ENCODE measurements around the gene LRRC66.

LRRC66 gene

DNA sequence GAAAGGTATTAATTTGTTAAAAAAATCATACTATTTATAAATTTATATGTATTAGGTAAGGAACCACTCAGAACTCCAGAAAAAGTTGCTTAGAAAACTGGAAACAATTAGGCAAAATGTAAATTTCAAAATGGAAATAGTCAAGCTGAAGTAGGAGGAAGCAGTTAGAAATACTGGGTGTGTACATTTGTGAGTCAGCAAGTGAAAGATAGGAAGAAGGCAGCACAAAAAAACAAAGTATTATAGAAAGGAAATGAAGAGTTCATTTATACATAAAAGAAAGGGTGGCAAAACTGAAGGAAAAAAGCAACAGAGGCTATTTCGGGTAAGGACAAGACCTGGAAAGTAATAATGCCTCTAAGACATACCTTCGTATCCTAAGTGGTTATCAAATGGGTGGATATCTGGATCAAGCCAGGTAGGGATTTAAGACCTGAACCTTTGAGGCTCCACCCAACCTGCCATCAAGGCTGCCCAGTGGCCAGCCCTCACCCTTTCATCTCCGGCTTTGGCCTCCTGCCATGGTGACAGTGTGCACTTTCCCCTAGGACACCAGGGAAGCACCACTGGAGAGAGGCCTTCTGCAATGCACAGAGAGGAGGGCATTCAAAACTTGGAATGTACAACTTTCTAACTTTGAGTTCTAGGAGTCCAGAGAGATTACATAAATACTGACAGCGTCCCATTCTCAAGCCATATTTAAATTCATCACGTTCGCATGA, at the start of gene LRRC66:
Gene LRRC66, minus strand, starts transcription at position 428 of the 722 bp plus-strand sequence. CDS start 2,750 bp downstream, outside the sequence.
- no peak for DNase-seq (ENCODE audit: low spot score)

GRCh38 chr4:52069571-52069970, 49.4 kb upstream of the LRRC66 start:
- no peak for DNase-seq (ENCODE audit: low spot score)

DNA sequence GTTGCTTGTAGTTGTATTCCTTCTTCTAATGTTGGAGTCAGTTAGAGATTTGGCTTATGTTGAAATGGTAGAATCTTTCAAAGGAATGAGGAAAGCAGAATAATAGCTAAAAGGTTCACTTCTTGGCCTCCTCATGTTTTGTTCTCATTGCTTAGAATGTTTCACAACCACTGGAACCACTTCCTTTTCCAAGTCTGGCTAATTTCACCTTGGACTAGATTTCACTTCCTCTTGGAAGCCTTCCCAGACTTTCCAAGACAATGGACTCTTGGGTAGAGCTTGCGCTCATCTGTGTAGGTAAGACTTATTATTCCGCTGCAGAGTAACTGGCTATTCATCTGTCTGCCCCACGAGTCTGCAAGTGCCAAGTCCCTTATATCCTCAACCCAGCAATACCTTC, 39.2 kb upstream of the LRRC66 start:
- peak; percentile 43 for DNase-seq (ENCODE audit: low spot score)

- DNase-seq (ENCODE audit: low spot score): no peak
Observed at GRCh38 chr4:52058275-52058674, 38.1 kb upstream of the LRRC66 start.

GRCh38 chr4:52057196-52057595, 37.0 kb upstream of the LRRC66 start:
- no peak for DNase-seq (ENCODE audit: low spot score)

- DNase-seq (ENCODE audit: low spot score): no peak
Observed at GRCh38 chr4:52054254-52054653, 34.1 kb upstream of the LRRC66 start.

DNA sequence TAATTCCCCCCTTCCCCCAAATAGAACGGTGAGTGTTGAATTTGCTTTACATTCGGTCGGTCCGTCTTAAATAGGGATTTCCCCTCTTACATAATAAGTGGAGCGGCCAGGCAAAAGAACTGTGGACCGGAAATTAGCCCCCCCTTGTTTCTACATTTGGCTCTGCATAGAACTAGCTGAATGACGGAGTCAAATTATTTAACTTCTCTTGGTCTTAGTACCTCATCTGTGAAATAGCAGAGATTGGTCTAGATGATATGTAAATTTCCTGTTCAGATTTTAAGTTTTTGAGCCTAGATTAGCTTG, 32.3 kb upstream of the LRRC66 start:
- DNase-seq (ENCODE audit: low spot score): no peak

DNA sequence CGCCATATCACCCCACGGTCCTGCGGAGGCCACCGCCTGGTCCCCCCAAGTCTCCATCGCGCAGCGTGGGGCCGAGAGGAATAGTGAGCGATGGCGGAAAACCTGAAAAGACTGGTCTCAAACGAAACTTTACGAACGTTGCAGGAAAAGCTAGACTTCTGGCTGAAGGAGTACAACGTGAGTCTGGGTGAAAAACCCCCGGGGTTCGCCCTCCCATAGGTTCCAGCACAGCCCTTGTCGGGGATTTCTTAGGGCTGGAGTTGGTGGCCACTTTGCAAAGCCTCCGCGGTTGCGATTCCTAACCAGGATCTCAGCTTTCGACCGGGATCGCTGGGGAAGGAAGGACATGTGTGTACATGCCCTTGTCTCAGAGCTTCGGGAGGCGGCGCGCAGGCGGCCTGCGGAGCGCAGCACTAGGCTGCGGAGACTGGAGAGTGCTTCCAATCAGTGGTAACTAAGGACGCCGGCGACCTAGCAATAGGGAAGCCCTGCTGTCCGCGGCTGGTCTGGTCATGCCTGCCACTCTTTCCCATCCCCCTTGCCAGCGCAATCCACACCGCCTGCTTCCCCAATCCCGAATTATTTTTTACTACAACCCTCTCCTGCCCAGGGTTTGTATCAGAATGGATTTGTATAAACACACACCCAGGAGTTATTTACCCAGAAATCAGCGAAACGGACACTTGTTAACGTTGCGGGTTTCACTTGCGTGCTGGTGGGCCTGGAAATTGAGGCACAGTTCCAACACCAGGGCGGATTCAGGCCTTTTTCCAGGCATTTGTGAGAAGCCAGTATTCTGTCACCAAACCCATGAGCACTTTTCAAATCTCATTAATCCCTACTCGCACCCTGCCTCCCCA, 31.7 kb upstream of the LRRC66 start:
- DNase-seq (ENCODE audit: low spot score): peak; percentile 62

GRCh38 chr4:52051213-52051614, 31.1 kb upstream of the LRRC66 start, which contains the start of gene SPATA18:
TSS of gene SPATA18 (plus strand) at chr4:52051304. CDS start at chr4:52051705, 401 bp downstream.
- no peak for DNase-seq (ENCODE audit: low spot score)

DNA sequence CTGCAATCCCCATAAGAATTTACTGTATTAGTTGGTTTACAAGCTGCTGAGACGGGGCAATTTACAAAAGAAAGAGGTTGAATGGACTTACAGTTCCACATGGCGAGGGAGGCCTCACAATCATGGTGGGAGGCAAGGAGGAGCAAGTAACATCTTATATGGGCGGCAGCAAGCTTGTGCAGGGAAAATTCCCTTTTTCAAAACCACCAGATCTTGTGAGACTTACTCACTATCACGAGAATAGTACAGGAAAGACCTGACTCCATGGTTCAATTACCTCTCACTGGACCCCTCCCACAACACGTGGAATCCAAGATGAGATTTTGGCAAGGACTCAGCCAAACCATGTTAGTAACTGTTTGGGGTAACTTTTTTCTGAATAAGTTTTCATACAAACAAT, 29.1 kb upstream of the LRRC66 start:
- no peak for DNase-seq (ENCODE audit: low spot score)

DNA sequence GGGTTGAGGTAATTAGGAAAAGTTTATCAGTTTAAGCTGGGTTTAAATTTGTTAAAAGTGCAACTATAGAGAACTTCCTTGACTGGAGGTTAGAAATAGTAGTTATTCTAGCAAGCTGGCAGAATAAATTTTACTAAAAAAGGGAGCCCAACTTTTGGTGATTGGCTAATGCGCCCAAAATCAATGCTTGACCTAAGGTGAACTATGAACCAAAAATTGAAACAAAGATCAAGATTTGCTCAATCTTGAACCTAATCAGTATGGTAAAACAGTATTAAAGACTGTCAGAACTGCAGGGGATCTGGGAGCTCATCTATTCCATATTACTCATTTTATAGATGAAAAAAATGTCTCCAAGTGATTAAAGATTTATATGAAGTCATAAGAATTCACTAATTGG, 24.9 kb upstream of the LRRC66 start:
- DNase-seq (ENCODE audit: low spot score): no peak

DNA sequence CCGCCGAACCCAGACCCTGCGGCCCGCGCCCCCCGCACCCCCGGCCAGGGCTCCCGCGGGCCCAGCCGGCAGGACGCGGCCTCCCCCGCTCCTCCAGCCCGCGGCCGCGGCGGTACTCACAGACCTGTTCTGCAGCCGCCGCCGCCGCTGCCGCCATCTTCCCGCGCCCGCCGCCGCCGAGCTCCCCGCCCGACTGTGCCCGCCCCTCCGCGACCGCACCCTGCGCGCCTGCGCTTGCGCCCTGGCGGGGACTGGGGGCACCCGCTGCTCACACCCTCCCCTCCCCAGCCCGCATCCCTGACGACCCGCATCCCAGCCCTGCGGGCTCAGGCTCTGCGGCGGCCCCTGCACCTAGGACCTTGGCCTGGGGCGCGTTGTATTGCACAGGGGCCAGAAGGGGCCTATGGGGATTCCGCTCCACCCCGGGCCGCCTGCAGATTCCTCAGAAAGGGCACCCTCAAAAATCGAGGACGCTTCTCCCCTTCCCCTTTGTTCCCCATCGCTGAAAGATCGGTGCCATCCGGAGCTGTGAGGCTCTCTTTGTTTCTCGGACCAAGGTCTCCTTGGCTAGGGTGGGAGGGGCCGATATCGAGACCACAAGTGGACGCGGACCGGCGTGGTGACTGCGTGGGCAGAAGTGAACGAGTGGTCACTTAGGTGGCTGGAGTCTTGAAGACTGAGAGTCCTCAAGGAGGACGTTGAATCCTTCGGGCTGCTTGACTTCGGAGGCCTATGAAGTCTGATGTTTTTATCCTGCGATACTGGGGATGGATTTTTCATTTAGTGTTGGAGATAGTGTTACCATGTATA, 18.1 kb upstream of the LRRC66 start, which contains the start of gene SGCB:
Gene SGCB, minus strand, starts transcription at position 197 of the 810 bp plus-strand sequence. Its CDS starts 40 bp downstream, at position 157.
- DNase-seq (ENCODE audit: low spot score): peak; percentile 87

DNA sequence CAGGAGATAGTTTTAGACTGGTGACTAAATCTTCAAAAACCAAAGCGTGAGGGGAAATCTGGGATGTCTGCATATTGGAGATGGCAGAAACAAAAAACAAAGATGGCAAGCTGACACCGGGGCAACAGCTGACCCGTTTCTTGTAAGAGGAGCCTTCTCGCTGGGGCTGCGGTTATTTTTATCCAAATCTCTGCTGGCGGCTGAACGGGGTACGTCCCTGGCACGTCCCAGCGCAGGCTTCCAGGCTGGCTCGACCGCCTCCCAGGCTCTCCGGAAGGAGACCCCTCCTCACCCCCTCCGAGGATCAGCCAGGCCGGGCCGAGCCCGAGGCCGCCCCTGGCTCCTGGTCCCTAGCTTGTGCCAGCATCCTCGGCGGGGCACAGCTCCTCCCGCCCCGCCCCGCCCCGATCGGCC, 17.5 kb upstream of the LRRC66 start:
- DNase-seq (ENCODE audit: low spot score): peak; percentile 61

DNA sequence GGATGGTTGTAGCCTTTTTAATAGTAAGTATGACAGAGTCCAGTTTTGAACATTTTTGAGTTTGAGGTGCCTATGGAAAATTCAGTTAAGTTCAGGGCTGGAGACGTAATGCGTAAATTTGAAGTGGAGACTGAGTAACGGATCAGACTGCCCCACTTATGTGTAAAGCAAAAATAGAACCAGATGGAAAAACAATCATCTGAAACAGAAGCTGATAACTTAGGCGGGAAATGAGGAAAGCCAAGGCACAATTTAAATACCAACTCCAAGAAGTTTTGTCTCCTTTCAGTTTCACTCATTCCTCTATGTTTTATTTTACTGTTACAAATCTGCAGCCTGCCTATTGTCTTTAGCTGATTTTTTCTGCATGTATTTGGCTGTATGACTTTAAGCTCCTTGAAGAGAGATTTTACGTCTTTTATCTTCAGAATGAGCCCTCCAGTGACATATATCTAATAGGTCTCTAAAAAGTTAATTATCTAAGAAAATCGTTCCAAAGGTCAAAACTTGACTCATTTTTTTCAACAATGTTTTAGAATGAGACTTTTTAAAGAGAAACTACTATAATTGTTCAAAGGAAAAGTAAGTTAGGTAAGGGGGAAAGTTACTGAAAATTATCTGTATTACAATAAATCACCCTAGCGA, 16.8 kb upstream of the LRRC66 start:
- DNase-seq (ENCODE audit: low spot score): no peak

- DNase-seq (ENCODE audit: low spot score): no peak
Observed at GRCh38 chr4:52035190-52035589, 15.0 kb upstream of the LRRC66 start.

DNA sequence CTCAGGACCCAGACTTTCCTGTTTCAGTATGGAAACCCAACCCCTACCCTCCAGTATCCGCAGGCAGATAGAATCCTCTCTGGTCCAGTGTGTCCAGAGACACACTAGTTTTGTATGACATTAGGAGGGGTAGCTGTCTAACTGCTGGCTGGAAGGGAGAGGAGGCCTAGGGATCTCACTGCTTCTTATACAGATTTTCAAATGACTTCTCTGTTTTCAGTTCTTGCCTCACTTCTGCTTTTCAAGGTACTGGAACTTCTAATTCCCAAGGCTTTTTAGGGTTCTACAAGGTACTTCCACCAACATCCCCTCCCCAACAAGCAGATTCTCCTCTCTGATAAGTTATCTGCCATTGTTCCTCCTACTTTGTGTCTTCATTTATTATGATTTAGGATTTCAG, 11.8 kb upstream of the LRRC66 start:
- DNase-seq (ENCODE audit: low spot score): no peak

DNA sequence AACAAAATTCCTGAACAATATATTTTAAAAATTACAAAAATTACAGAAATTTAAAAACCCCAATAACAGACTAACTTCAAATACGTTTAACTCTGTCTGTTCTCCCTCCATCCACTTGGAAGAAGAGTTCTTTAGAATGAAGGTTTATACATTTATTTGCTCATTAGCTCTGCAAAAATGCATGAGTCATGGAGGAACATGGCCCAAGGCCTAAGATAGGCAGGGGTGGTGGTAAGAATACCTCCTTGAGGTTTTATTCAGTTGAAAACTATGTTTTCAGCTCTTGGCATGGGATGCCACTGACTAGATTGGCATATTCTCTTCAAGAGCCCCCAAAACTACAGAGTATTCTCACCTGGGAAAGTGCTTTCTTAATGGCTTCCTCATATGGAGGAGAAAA, 8.8 kb upstream of the LRRC66 start:
- DNase-seq (ENCODE audit: low spot score): no peak

GRCh38 chr4:52017814-52018213, 2.3 kb downstream of the LRRC66 start:
- no peak for DNase-seq (ENCODE audit: low spot score)

- no peak for DNase-seq (ENCODE audit: low spot score)
Observed at GRCh38 chr4:52016981-52017380, 3.2 kb downstream of the LRRC66 start.

DNA sequence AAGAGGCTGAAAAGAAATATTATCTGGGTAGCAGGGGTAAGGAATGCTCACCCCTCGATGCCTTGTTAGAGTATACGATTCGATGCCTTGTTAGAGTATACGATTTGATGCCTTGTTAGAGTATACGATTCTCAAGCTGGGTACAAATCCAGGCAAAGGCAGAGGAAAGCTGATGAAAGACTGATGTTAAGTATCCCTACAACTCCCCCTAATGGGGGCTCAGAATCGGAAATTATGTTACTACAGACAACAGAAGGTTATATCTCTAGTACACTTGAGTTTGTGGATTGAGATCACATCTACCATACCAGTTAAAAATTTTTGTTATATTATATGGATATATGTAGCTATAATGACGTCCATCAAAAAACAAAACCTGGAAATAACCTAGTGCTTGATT, 4.8 kb downstream of the LRRC66 start:
- no peak for DNase-seq (ENCODE audit: low spot score)

DNA sequence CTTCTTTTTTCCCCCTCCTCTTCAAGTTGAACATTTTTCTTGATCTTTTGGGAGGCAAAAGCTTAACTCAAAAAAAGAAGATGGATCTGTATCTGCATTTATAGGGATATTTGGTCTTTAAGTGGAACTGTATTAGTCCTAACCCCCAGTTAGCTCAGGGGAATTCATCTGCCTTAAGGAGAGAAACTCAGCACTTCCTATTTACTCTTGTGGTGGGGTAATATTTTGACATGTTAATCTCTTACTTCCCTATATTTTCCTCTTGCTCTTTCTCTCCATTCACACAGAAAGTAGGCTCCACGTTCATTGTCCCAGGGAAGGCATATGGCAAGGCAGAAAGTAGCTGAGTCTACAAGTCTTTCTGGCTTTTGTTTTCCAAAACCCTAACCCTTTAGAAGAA, 5.3 kb downstream of the LRRC66 start:
- DNase-seq (ENCODE audit: low spot score): no peak

DNA sequence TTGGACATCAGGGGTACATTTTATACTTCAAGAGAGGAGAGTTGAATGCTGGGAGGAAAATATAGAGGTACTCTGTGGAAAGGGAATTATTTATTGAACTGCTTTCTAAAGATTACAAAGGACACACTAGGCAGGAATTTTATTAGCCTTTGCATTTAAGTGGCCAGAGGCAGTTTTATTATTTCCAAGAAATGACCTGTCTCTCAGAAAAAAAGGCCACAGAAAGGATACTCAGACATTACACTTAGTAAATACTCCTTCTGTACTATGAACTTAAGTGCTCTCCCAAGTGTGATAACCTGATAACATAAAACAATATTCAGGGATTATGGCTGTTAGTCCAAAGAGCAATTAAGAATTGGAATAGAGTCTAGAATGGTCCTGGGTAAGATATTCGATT, 7.5 kb downstream of the LRRC66 start:
- no peak for DNase-seq (ENCODE audit: low spot score)

All from Ammon's horn (tissue), 1 donor.